ENCODE measurements around the gene MYLK3.

DNA sequence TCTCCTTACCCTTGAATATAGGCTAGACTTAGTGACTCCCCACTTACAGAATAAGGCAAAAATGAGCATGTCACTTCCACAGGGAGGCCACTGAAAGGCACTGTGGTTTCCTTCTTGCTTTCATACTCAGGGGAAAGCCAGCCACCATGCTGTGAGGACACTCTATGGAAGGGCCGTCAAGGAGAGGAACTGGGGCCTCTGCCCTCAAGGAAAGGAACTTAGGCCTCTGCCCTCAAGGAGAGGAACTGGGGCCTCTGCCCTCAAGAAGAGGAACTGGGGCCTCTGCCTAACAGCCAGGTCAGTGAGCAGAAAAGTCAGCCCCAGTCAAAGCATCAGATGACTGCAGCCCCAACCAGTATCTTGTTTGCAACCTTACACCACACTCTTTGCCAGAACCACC lies 89.2 kb downstream of the MYLK3 start:
- TF ChIP-seq, protein P1, sequence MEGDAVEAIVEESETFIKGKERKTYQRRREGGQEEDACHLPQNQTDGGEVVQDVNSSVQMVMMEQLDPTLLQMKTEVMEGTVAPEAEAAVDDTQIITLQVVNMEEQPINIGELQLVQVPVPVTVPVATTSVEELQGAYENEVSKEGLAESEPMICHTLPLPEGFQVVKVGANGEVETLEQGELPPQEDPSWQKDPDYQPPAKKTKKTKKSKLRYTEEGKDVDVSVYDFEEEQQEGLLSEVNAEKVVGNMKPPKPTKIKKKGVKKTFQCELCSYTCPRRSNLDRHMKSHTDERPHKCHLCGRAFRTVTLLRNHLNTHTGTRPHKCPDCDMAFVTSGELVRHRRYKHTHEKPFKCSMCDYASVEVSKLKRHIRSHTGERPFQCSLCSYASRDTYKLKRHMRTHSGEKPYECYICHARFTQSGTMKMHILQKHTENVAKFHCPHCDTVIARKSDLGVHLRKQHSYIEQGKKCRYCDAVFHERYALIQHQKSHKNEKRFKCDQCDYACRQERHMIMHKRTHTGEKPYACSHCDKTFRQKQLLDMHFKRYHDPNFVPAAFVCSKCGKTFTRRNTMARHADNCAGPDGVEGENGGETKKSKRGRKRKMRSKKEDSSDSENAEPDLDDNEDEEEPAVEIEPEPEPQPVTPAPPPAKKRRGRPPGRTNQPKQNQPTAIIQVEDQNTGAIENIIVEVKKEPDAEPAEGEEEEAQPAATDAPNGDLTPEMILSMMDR (IDR thresholded peaks at IDR 0.05) = no peak
- TF ChIP-seq POLR2A (IDR thresholded peaks at IDR 0.05) = no peak
